GM10248 (cell line): ENCODE data around the gene TAS1R3.

ENCODE experiments used
- CTCF ChIA-PET: fragments of 300-600 bp; sonication (Branson Sonifier 250); formaldehyde crosslinking; extraction: SDS; loops from one replicate; lab custom pipeline; 2021; ENCODE audit warnings: antibody characterized with exemption; lab: Yijun Ruan, JAX
- POLR2A ChIA-PET: fragments of 350-650 bp; sonication (Branson Sonifier 250); formaldehyde crosslinking; extraction: SDS; loops from one replicate; lab custom pipeline; 2020; ENCODE audit warnings: antibody characterized with exemption; lab: Yijun Ruan, JAX
- DNase-seq: peaks from one replicate; pipeline ENCODE4 v3.0.0; 2012; ENCODE audit errors: extremely low spot score
- CTCF ChIP-seq: IDR thresholded peaks from 2 replicates; pipeline ENCODE4 v1.5.1; 2012; ENCODE audit warnings: mild to moderate bottlenecking, low read depth; ENCODE audit errors: extremely low read depth, missing control alignments, control extremely low read depth

The TAS1R3 gene

DNA sequence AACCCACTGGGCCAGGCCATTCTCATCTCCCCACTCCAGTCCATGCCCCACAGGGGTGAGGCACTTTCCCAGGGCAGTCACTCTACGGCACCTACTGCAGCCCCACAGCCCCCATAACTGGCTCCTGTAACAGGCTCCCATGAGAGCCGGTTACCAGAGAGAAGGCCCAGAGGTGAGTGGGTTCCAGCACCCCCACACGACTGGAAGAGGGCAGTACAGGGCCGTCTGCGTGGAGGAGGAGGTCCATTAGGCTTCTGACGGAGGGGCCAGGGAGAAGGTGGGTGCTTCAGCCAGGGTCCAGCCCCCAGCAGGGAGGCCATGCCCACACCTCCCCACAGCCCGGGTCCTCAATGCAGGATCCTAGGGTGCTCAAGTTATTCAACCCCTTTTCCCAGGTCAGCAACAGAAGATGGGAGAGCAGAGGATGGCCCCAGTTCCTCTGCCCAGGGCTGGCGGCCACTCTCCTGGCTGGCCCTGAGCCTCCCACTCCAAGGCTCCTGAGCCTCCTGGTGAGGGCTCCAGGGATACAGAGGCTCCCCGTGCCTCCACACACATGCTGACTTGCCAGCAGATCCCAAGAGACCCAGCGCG, 24.9 kb upstream of the TAS1R3 start:
- CTCF ChIA-PET = interaction anchor here (1.1 kb wide), 1 partner anchor 67 kb away, joined by 4 read pairs; no protein-coding TSS in a partner anchor
- POLR2A ChIA-PET = no interaction called here
- no peak for DNase-seq
- peak; percentile 31 for TF ChIP-seq CTCF

- POLR2A ChIA-PET = no interaction called here
- no peak for DNase-seq
- TF ChIP-seq CTCF = no peak
- CTCF ChIA-PET = no interaction called here
Observed at GRCh38 chr1:1306661-1307260, 24.3 kb upstream of the TAS1R3 start.

DNA sequence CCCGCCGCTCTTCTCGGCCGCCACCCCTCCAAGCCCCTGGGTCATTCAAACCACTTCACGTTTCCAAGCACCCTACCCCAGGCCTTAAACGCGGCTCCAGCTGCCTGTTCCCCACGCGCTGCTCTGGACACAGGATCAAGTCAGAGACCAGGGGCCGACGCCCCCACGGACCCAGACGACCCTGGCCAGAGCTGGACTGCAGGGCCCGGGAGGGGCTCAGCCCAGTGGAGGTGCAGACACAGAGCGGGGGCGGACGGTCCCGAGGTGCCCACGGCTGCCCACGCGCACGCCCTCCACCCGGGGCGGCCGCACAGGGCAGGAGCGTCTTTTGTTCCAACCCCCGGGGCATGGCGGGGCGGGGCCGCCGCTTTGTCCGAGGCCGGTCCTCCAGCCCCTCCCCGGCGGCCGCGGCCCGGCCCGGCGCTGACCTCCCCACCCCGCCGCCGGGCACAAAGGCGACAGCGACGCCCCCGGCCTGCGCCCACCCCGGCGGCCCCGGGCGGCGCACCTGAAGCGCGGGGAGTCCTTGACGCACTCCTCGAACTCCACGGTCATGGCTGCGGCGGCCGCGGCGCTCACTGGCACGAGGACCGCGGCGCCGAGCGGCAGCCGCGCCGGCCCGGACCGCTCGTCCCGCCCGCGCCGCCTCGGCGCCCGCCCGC, 23.7 kb upstream of the TAS1R3 start:
- DNase-seq = no peak
- ChIA-PET POLR2A (no interaction called here), CTCF (no interaction called here)
- no peak for TF ChIP-seq CTCF

- CTCF ChIA-PET = no interaction called here
- peak; percentile 98 for DNase-seq
- POLR2A ChIA-PET = no interaction called here
- TF ChIP-seq CTCF = peak; percentile 10
Observed at GRCh38 chr1:1307923-1308755, 22.9 kb upstream of the TAS1R3 start, which contains the start of the genes ACAP3 and PUSL1. Gene ACAP3 (minus strand): TSS chr1:1307930. CDS start chr1:1307815, 115 bp downstream. Gene PUSL1 (plus strand): TSS chr1:1308597. CDS start chr1:1308644, 47 bp downstream.

- POLR2A ChIA-PET = no interaction called here
- TF ChIP-seq CTCF = no peak
- no peak for DNase-seq
- CTCF ChIA-PET = interaction anchor here (2.1 kb wide), 2 partner anchors 9 to 66 kb away, joined by 6 to 7 read pairs; partner anchors contain the start of gene AURKAIP1
Observed at GRCh38 chr1:1308756-1309250, 22.3 kb upstream of the TAS1R3 start.
